ES-I3 (cell line): ENCODE results near the gene LRRC26.

ENCODE experiments used
- H3K36me3 ChIP-seq: 2 replicates; pipeline ENCODE4 v1.6.1; 2013; ENCODE audit warnings: mild to moderate bottlenecking, low read length, control low read depth, moderate library complexity; ENCODE audit not compliant: insufficient read depth
- H3K4me1 ChIP-seq: 2 replicates; pipeline ENCODE4 v1.6.1; 2013; ENCODE audit warnings: mild to moderate bottlenecking, control low read depth, low read length; ENCODE audit not compliant: insufficient read depth
- H3K9ac ChIP-seq: 2 replicates; pipeline ENCODE4 v1.6.1; 2013; ENCODE audit warnings: low read depth, mild to moderate bottlenecking, low read length, moderate library complexity
- H3K9me3 ChIP-seq: 2 replicates; pipeline ENCODE4 v1.6.1; 2013; ENCODE audit warnings: mild to moderate bottlenecking, low read length, moderate library complexity; ENCODE audit not compliant: control insufficient read depth, insufficient read depth

LRRC26 gene

DNA sequence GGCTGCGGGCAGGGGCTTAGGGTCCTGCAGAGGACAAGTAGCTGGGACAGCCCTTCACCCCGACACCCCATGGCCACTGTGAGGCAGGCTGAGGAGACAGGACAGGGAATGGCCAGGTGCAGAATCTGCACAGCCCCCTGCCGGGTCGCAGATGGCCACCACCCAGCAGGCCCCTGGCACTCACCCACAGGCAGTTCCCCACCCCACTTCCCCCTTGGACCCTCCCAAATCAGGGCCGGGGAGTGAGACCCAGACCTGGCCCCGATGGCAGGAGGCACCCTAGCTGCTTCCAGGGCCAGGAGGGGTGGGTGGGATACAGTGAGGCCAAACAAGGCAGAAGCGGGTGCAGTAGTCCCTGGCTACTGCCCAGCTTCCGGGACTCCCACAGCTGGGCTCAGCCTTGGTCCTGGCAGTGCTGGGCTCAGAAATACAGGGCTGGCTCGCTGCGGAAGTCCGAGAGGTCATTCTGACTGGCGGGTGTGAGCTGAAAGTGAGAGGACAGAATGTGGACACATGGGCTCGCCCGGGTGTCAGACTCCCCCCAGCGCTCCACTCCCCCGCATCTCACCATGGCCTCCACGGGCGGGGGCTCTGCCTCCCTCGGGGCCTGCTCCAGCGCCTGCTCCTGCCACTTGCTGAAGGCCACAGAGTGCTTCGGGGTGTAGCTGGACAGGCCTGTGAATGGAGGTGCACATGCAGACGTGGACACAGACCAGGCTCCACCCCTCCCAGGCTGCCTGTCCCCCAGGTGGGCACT lies 22.0 kb upstream of the LRRC26 start:
- Histone ChIP-seq H3K9ac (no peak overlapping the region), H3K4me1 (peaks cover 6% of the 10 kb centered on the region; the same call in 1 of the 2 replicates), H3K9me3 (no peaks in the 10 kb centered on the region), H3K36me3 (no peaks in the 10 kb centered on the region)

DNA sequence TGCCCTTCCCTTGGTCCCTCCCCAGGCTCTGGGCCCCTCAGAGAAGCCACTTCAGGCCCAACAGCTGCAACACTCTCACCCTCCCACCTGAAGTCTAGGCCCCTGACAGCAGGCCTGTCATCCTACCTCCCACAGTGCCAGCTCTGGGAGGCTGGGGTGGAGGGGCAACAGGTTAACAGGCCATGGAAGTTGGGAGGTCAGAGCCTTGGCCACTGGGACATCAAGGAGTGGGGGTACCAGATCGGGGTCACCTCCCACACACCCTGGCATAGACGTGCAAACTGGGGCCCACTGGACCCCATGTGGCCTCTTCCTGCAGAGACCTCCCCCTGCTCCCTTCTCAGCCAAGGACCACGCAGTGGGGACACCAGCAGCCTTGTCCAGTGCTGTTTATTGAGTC lies 21.4 kb upstream of the LRRC26 start:
- Histone ChIP-seq H3K9me3 (no peaks in the 10 kb centered on the region), H3K36me3 (no peaks in the 10 kb centered on the region), H3K4me1 (peaks cover 6% of the 10 kb centered on the region; the same call in 1 of the 2 replicates), H3K9ac (no peak overlapping the region)

DNA sequence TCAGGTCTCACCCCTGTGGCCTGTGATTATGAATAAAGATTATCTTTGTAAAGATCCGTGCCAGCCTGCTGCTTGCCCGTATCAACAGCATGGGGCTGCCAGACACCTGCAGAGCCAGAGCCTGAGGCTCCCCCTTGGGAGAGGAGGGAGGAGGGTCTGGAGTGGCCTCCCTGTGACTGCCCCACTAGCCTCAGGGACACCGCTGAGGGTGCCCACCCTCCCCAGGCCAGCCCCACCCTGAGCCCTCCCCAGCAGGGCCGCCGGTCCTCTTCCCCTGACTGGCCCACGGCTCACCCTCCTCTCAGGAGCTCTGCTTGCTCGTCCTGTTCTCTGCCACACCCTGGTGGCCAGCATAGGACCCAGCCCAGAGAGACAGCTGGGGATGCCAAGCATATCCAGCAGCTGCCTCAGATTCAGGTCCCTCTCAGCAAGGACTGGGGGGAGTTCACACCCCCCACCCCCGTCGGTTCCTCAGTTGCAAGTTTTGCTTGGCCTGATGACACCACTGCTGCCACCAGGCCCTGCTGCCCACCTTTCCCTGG lies 20.5 kb upstream of the LRRC26 start:
- Histone ChIP-seq H3K36me3 (no peaks in the 10 kb centered on the region), H3K9me3 (no peaks in the 10 kb centered on the region), H3K9ac (no peak overlapping the region), H3K4me1 (peaks cover 6% of the 10 kb centered on the region; the same call in 1 of the 2 replicates)

DNA sequence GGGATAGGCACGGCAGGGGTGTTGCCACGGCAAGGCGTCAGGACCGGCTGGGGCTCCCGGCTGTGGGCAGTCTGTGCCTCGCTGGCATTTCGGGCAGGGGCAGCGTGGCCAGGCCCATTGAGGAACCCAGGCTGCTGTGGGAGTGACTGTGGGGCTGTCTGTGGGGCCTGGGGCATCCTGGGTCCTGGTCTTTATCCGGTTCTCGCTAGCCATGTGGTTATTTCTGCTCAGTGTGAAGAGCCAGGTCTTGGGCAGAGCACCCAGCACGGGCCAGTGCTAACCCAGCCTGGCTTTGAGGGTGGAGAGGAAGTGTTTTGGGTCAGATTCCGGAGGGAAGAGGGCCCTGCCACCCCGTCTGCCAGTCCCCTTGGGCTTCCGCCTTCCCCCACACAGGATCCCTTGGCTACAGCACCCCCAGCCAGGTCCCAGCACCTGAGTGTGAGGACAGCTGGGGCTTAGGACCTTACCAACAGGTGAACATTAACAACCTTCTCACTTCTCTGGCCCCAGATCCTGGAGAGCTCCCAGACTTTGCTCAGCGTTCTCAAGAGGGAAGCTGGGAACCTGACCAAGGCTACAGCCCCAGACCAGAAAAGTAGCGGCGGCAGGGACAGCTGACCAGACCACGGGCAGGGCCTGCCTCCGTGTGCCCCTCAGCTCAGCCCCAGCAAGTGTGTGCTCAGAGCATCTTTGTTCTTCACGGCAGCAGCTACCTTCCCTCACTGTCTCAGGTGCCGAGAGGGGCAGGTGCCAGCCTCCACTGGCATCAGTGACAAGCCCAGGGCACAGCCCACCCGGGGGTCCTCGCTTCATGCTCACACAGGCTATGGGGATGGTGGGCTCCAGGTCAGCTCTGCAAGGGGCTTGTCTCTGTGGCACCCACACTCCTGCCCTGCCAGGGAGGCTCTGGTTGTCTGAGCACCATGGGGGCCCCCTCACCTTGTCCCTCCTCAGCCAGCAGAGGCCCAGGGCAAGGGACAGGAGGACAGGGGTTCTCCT lies 19.7 kb upstream of the LRRC26 start:
- H3K4me1 ChIP-seq: peaks cover 6% of the 10 kb centered on the region; the same call in 1 of the 2 replicates
- no peaks in the 10 kb centered on the region for H3K36me3 ChIP-seq
- no peaks in the 10 kb centered on the region for H3K9me3 ChIP-seq
- peak overlapping the region; percentile 78 for H3K9ac ChIP-seq

DNA sequence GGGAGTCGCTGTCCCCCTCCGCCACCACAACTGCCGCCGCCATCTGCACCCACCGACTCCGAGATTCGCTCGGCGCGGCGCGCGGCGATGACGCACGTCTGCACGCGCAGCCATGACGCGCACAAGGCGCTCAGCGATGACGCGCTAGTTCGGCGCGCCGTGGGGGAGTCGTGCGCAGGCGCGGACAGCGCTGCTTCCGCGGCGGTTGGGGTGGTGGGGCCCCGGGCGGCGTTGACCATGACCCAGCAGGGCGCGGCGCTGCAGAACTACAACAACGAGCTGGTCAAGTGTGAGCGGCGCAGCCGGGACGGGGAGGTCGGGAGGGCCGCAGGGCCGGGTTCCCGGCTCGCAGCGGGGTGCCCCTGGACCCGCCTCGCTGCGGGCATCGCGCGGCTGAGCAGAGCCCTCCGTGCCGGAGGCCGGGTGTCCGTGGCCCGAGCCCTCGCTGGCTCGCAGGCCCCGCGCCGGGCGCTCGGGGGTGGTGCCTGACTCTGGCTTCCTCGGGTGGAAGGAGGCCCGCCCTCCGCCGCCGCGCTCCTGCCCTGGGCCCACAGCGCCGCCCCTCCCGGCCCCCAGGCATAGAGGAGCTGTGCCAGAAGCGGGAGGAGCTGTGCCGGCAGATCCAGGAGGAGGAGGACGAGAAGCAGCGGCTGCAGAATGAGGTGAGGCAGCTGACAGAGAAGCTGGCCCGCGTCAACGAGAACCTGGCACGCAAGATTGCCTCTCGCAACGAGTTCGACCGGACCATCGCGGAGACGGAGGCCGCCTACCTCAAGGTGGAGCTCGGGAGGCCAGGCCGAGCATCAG lies 18.8 kb upstream of the LRRC26 start, which contains the start of the genes ANAPC2 and SSNA1:
Gene ANAPC2 (minus strand): TSS at position 71 of the 807 bp plus-strand sequence. CDS start 28 bp downstream, at position 43.
Gene SSNA1 (plus strand): TSS at position 187 of the 807 bp plus-strand sequence. CDS start 51 bp downstream, at position 238.
- peak within 1 kb of the TSS; percentile 78 for H3K9ac ChIP-seq
- no peaks in the 10 kb centered on the region for H3K9me3 ChIP-seq
- peaks cover 6% of the 10 kb centered on the region; the same call in 1 of the 2 replicates for H3K4me1 ChIP-seq
- H3K36me3 ChIP-seq: no peaks in the 10 kb centered on the region

- H3K36me3 ChIP-seq: no peaks in the 10 kb centered on the region
Observed at GRCh38 chr9:137188086-137188489, 18.2 kb upstream of the LRRC26 start.

DNA sequence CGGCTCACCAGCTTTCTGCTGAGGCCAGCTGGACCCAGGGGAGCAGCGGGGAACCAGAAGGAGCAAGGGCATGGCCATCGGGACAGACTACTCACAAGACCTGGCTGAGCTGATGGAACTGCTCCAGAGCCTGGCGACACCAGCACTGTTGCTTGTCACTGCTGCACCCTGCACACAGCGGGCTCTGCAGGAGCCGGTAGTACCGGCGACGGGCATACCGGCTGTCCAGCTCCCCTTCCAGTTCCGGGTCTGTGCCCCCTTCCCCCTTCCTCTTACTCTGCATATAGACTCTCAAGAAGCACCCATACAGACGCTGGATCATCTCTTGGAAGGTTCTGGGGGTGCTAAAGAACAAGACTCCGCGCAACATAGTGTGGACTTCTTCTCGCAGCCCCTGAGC lies 17.5 kb upstream of the LRRC26 start:
- peak overlapping the region; percentile 78; the same call in 1 of the 2 replicates for H3K9ac ChIP-seq
- H3K9me3 ChIP-seq: no peaks in the 10 kb centered on the region
- peaks cover 6% of the 10 kb centered on the region; the same call in 1 of the 2 replicates for H3K4me1 ChIP-seq
- H3K36me3 ChIP-seq: no peaks in the 10 kb centered on the region

More at GRCh38 chr9:137188086-137188489, 18.2 kb upstream of the LRRC26 start:
- Histone ChIP-seq H3K9me3 (no peaks in the 10 kb centered on the region), H3K9ac (peak overlapping the region; percentile 78), H3K4me1 (peaks cover 6% of the 10 kb centered on the region; the same call in 1 of the 2 replicates)

GRCh38 chr9:137186385-137186784 lies 16.5 kb upstream of the LRRC26 start:
- Histone ChIP-seq H3K4me1 (peaks cover 6% of the 10 kb centered on the region; the same call in 1 of the 2 replicates), H3K9me3 (no peaks in the 10 kb centered on the region), H3K36me3 (0 out of 2 replicates have a peak, but pooled peaks cover under 1% of the 10 kb centered on the region), H3K9ac (no peak overlapping the region)

DNA sequence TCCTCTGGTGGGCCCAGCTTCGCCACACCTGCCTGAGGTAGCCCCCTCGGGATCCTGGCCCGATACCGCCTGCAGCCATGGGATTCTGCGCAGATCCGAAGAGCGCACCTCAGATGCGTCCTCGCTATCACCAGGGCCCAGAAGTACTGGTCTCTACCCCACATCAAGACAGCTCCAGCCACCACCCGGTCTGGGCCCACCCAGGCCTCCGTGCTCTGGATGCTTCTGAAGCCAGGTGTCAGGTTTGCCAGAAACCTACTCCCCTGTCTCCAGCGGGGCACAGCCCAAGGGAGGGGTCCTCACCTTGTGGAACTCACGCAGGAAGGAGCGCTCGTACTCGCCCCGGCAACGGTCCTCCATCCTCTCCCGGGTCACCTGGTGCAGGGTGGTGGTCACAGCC lies 16.1 kb upstream of the LRRC26 start:
- peaks cover 5% of the 10 kb centered on the region; the same call in 1 of the 2 replicates for H3K36me3 ChIP-seq
- no peak overlapping the region for H3K9ac ChIP-seq
- H3K9me3 ChIP-seq: no peaks in the 10 kb centered on the region
- peaks cover 6% of the 10 kb centered on the region; the same call in 1 of the 2 replicates for H3K4me1 ChIP-seq

- peaks cover 6% of the 10 kb centered on the region; the same call in 1 of the 2 replicates for H3K4me1 ChIP-seq
- no peaks in the 10 kb centered on the region for H3K9me3 ChIP-seq
- H3K9ac ChIP-seq: no peak overlapping the region
- H3K36me3 ChIP-seq: peaks cover 8% of the 10 kb centered on the region; the same call in 1 of the 2 replicates
Observed at GRCh38 chr9:137184881-137185660, 15.2 kb upstream of the LRRC26 start.

- Histone ChIP-seq H3K36me3 (peaks cover 8% of the 10 kb centered on the region; the same call in 1 of the 2 replicates), H3K4me1 (no peaks in the 10 kb centered on the region; the same call in 1 of the 2 replicates), H3K9ac (no peak overlapping the region), H3K9me3 (no peaks in the 10 kb centered on the region)
Observed at GRCh38 chr9:137183980-137184595, 14.2 kb upstream of the LRRC26 start.

GRCh38 chr9:137182836-137183235 lies 13.0 kb upstream of the LRRC26 start:
- H3K36me3 ChIP-seq: peaks cover 8% of the 10 kb centered on the region; the same call in 1 of the 2 replicates
- no peaks in the 10 kb centered on the region; the same call in 1 of the 2 replicates for H3K4me1 ChIP-seq
- no peak overlapping the region for H3K9ac ChIP-seq
- no peaks in the 10 kb centered on the region for H3K9me3 ChIP-seq
